ENCODE measurements around the gene LRWD1.
A peak's percentile ranks its signal among the peaks of the same experiment; 100 is the strongest.

LRWD1 gene

DNA sequence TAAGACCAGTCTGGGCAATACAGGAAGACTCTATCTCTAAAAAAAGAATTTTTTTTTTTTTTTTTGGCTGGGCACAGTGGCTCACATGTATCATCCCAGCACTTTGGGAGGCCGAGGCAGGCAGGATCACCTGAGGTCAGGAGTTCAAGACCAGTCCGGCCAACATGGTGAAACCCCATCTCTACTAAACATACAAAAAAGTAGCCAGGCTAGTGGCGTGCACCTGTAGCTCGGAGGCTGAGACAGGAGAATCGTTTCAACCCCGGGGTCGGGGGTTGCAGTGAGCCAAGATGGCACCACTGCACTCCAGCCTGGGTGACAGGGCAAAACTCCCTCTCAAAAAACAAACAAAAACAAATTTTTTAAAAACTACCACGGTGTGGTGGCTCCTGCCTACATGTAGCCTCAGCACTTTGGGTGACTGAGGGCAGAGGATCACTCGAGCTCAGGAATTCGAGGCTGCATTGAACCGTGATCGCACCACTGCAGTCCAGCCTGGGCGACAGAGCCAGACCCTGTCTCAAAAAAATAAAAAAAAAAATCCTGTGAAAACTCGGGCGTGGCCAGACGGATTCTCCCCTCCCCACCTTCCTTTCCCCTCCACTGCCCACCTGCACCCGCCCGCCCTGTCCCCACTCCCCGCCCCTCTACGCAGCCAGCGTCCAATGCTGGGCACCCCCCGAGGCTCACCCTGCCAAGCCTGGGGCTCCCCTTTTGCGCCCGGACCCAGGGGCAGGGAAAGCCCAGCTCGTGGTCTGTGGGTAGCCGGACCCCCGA is 32.2 kb upstream of the LRWD1 start:
- peak overlapping the region; percentile 97 for H3K27ac Mint-ChIP-seq
- H3K4me1 Mint-ChIP-seq (ENCODE audit: low read depth), result peaks cover 63% of the 10 kb centered on the region
- H3K27me3 Mint-ChIP-seq, result no peaks in the 10 kb centered on the region
- H3K9me3 Mint-ChIP-seq (ENCODE audit: low read depth), result no peaks in the 10 kb centered on the region
- H3K36me3 Mint-ChIP-seq, result no peaks in the 10 kb centered on the region
- peak overlapping the region; percentile 79 for H3K4me3 Mint-ChIP-seq

DNA sequence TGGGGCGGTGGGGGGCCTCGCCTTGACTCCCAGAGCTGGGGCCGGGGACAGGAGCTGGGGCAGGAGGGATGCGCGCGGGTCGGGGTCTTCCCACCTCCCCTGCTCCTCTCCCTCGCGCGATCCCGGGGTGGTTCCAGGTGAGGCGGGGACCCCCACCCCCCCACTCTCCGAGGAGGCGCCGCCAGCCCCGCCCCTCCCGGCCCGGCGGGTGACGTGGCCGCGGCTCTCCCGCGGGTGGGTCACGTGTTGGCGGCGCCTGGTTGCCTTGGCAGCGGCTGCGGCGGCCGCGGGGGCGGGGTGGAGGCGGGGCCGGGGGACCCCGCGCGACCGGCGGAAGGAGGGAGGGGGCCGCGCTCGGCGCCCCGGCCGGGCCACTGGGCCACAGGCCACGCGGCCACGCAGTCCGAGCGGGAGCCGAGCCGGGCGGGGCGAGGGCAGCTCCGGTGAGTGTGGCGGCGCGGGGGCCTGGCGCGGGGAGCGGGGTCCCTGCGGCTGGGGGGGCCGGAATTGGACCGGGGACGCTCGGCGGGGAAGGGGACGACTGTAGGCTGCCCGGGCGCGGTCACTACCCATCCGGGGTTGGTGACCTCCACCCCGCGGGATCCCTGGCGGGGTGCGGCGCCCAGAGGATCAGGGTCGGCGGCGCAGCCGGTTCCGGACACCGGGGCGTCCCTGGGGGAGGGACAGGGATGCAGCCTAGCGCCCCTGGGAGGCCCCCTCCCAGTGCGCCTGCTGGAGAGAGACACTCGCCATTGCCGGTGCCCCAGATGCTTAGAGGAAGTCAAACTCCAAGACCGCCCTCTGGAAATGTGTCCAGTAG is 31.4 kb upstream of the LRWD1 start, which contains the start of gene ORAI2:
Gene ORAI2 (plus strand): TSS at position 357 of the 820 bp plus-strand sequence. CDS start 5,382 bp downstream, outside the sequence.
- Mint-ChIP-seq H3K9me3 (ENCODE audit: low read depth) (no peaks in the 10 kb centered on the region), H3K4me1 (ENCODE audit: low read depth) (peaks cover 55% of the 10 kb centered on the region)

DNA sequence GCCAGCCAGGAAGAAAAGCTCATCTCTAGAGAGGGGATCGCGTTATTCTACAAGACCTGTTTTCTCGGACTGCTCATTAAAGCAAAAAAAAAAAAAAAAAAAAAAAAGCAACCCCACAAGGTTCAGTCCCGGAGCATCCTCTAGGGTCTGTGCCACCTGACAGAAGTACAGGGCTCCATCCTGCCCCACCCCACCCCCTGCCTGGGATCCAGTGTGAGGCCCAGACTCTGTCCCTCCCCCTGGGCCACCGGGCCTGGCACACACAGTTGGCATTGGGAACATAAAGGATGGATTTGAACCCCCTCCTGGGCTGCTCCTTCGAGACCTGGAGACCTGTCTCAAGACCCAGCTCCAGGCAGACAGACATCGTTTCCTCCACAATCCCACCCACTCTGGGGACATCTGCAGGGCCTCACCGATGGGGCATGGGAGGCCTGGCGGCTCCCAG is 30.7 kb upstream of the LRWD1 start:
- Mint-ChIP-seq H3K36me3 (no peaks in the 10 kb centered on the region), H3K27me3 (no peaks in the 10 kb centered on the region), H3K4me1 (ENCODE audit: low read depth) (peaks cover 52% of the 10 kb centered on the region), H3K4me3 (peak overlapping the region; percentile 89), H3K27ac (peak overlapping the region; percentile 88), H3K9me3 (ENCODE audit: low read depth) (no peaks in the 10 kb centered on the region)

More for the DNA sequence above, 31.4 kb upstream of the LRWD1 start, which contains the start of gene ORAI2:
- Mint-ChIP-seq H3K36me3 (no peaks in the 10 kb centered on the region), H3K27ac (peak within 1 kb of the TSS; percentile 97), H3K4me3 (peak within 1 kb of the TSS; percentile 89), H3K27me3 (no peaks in the 10 kb centered on the region)

DNA sequence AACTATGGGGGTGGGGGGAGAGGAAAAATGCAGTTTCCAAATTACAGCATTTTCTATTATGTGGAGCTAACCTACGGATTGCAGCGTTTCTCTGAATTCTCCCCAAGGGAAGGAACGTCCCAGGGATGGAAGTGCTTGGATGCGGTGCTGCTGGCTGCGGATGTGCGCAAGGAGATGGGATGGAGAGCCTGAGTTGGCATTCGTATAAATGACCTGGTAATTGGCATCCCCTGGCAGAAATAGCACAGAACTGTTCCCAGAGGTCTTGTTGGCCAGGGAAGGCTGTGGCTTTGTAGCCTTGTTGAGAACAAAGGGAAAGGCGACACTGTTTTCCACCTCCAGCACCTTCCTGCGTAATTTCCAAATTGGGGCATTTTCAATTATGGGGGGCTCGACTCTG is 28.7 kb upstream of the LRWD1 start:
- peaks cover 32% of the 10 kb centered on the region for H3K4me1 Mint-ChIP-seq (ENCODE audit: low read depth)

DNA sequence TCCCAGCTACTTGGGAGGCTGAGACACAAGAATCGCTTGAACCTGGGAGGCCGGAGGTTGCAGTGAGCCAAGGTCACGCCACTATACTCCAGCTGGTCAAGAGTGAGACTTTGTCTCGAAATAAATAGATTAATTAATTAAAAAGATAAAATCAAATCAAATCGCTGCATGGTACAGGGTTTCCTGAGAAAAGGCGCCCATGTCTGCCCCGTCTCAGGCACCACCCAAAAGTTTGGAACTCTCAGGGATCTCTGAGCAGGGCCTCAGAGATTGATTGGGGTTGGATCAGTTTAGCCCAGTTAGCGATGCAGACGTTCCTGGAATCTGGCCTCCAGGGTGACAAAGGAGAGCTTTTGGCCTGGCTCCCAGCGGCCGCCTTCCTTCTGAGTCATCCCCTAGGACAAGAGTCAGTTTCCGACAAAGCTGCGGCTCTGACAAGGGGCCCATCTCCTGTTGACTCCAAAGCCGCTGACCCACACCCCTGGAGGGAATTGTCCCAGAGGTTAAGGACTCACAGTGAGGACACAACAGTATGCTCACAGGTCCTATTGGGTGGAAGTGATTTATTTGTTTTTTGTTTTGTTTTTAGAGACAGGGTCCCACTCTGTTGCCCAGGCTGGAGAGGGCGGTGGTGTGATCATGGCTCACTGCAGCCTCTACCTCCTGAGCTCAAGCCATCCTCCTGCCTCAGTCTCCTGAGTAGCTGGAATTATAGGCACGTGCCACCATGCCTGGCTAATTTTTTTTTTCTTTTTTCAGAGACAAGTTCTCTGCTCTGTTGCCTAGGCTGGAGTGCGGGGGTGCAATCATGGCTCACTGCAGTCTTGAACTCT is 24.6 kb upstream of the LRWD1 start:
- no peaks in the 10 kb centered on the region for H3K9me3 Mint-ChIP-seq (ENCODE audit: low read depth)
- H3K27ac Mint-ChIP-seq, result no peak overlapping the region
- no peaks in the 10 kb centered on the region for H3K36me3 Mint-ChIP-seq
- no peaks in the 10 kb centered on the region for H3K27me3 Mint-ChIP-seq
- no peak overlapping the region for H3K4me3 Mint-ChIP-seq
- H3K4me1 Mint-ChIP-seq (ENCODE audit: low read depth), result peaks cover 7% of the 10 kb centered on the region

More for the DNA sequence above, 28.7 kb upstream of the LRWD1 start:
- H3K9me3 Mint-ChIP-seq (ENCODE audit: low read depth), result no peaks in the 10 kb centered on the region
- H3K27ac Mint-ChIP-seq, result no peak overlapping the region
- H3K36me3 Mint-ChIP-seq, result no peaks in the 10 kb centered on the region
- H3K4me3 Mint-ChIP-seq, result peak overlapping the region; percentile 48
- H3K27me3 Mint-ChIP-seq, result no peaks in the 10 kb centered on the region

DNA sequence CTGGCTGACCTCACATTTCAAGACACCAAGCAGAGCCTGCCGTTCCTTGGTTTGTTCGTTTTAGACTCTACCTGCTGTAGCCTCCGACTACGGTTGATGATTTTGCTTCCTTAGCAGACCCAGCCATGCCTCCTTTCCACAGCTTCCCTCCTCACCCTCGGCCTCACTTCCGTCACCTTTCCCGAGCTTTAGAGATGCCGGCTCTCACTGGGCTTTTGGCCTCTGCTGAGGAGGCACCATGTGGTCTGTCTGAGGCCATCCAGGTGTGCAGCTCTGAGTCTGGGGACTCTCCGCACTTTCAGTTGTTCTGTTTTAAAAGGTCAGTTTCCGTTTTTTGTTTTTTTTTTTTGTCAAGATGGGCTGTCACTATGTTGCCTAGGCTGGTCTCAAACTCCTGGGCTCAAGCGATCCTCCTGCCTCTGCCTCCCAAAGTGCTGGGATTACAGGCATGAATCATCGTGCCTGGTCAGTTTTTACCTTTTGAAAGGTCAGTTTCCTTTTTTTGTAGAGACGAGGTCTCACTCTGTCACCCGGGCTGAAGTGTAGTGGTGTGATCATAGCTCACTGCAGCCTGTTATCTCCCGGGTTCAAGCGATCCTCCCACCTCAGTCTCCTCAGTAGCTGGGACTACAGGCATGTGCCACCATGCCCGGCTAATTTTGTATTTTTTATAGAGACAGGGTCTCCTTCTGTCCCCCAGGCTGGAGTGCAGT is 19.7 kb upstream of the LRWD1 start:
- H3K27ac Mint-ChIP-seq, result peak overlapping the region; percentile 54
- no peak overlapping the region for H3K4me3 Mint-ChIP-seq
- no peaks in the 10 kb centered on the region for H3K27me3 Mint-ChIP-seq
- H3K4me1 Mint-ChIP-seq (ENCODE audit: low read depth), result no peaks in the 10 kb centered on the region
- no peaks in the 10 kb centered on the region for H3K9me3 Mint-ChIP-seq (ENCODE audit: low read depth)
- no peaks in the 10 kb centered on the region for H3K36me3 Mint-ChIP-seq

DNA sequence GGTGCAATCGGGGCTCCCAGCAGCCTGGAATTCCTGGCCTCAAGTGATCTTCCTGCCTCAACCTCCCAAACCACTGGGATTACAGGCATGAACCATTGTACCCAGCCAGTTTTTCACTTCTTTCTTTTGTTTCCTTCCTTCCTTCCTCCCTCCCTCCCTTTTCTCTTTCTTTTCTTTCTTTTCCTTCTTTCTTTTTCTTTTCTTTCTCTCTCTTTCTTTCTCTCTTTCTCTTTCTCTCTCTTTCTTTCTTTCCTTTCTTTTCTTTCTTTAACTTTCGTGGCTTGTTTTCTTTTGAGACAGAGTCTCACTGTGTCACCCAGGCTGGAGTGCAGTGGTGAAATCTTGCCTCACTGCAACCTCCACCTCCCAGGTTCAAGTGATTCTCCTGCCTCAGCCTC is 19.1 kb upstream of the LRWD1 start:
- no peaks in the 10 kb centered on the region for H3K9me3 Mint-ChIP-seq (ENCODE audit: low read depth)
- no peaks in the 10 kb centered on the region for H3K36me3 Mint-ChIP-seq
- no peak overlapping the region for H3K4me3 Mint-ChIP-seq
- H3K27me3 Mint-ChIP-seq, result no peaks in the 10 kb centered on the region
- no peaks in the 10 kb centered on the region for H3K4me1 Mint-ChIP-seq (ENCODE audit: low read depth)
- no peak overlapping the region for H3K27ac Mint-ChIP-seq

DNA sequence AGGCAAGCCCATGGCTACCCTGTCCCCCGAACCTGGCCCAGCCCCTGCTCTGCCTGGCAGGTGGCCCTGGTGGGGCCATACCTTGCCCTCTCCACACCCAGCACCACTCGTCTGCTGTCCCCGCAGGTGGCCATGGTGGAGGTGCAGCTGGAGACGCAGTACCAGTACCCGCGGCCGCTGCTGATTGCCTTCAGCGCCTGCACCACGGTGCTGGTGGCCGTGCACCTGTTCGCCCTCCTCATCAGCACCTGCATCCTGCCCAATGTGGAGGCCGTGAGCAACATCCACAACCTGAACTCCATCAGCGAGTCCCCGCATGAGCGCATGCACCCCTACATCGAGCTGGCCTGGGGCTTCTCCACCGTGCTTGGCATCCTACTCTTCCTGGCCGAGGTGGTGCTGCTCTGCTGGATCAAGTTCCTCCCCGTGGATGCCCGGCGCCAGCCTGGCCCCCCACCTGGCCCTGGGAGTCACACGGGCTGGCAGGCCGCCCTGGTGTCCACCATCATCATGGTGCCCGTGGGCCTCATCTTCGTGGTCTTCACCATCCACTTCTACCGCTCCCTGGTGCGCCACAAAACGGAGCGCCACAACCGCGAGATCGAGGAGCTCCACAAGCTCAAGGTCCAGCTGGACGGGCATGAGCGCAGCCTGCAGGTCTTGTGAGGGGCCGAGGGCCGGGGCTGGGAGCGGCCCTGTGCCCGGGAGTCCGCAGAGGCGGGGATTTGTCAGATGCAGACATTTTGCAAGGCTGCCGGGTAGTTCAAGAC is 18.2 kb upstream of the LRWD1 start:
- Mint-ChIP-seq H3K36me3 (no peaks in the 10 kb centered on the region), H3K27me3 (no peaks in the 10 kb centered on the region), H3K4me1 (ENCODE audit: low read depth) (no peaks in the 10 kb centered on the region), H3K9me3 (ENCODE audit: low read depth) (no peaks in the 10 kb centered on the region), H3K4me3 (no peak overlapping the region), H3K27ac (no peak overlapping the region)

DNA sequence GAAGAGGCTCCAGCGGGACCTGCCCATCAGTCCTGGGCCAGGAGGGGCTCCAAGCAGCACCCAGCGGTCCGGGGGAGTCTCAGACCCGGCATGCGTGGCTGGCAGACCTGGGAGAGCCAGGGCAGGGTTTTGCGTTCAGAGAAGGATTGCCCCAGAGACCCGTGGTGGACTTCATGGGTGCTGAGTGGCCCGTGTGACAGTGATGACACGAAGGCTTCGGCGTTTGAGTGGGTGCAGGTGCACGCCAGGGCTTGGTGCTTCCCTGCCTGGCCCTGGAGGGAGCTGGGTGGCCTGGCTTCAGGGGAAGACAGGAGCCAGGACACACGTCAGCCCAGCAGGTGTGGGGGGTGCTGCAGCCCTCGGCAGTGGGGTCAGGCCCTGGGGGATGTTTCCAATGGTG is 17.5 kb upstream of the LRWD1 start:
- H3K4me1 Mint-ChIP-seq (ENCODE audit: low read depth), result no peaks in the 10 kb centered on the region
- no peaks in the 10 kb centered on the region for H3K36me3 Mint-ChIP-seq
- no peaks in the 10 kb centered on the region for H3K9me3 Mint-ChIP-seq (ENCODE audit: low read depth)
- no peak overlapping the region for H3K27ac Mint-ChIP-seq
- H3K27me3 Mint-ChIP-seq, result no peaks in the 10 kb centered on the region
- H3K4me3 Mint-ChIP-seq, result no peak overlapping the region

DNA sequence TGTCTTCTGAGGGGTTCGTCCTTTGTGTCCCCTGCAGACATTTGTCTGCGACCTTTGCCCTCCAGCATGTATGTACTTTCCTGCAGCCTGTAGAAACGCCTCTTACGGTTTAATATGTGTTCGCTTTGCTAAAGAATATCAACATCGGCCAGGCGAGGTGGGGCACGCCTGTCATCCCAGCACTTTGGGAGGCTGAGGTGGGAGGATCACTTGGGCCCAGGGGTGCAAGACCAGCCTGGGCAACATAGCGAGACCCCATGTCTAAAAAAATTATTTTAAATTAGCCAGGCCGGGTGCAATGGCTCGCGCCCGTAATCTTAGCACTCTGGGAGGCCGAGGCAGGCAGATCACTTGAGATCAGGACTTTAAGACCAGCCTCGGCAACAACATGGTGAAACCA is 15.6 kb upstream of the LRWD1 start:
- no peaks in the 10 kb centered on the region for H3K4me1 Mint-ChIP-seq (ENCODE audit: low read depth)
- H3K27ac Mint-ChIP-seq, result no peak overlapping the region
- H3K27me3 Mint-ChIP-seq, result no peaks in the 10 kb centered on the region
- no peaks in the 10 kb centered on the region for H3K36me3 Mint-ChIP-seq
- H3K9me3 Mint-ChIP-seq (ENCODE audit: low read depth), result no peaks in the 10 kb centered on the region
- H3K4me3 Mint-ChIP-seq, result no peak overlapping the region

DNA sequence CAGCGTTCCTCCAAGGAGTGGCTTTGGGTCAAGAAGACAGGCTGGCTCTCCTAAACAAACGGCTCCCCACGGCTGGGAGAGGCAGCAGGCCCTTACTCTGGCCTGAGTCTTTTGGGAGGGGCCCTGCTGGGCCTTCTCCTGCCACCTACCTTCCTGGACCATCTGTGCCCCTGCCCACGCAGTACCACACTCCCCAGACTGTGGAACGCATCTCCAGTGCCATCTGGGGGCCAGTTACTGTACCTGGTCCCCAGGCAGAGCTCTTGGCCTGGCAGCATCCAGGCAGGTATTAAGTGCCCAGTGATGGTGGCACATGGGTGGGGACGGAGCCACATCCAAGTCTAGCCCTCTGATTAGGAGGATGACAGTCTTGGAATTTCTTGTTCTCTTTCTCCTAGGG is 14.5 kb upstream of the LRWD1 start:
- Mint-ChIP-seq H3K27me3 (no peaks in the 10 kb centered on the region), H3K9me3 (ENCODE audit: low read depth) (no peaks in the 10 kb centered on the region), H3K36me3 (no peaks in the 10 kb centered on the region), H3K4me1 (ENCODE audit: low read depth) (no peaks in the 10 kb centered on the region), H3K4me3 (no peak overlapping the region), H3K27ac (no peak overlapping the region)

DNA sequence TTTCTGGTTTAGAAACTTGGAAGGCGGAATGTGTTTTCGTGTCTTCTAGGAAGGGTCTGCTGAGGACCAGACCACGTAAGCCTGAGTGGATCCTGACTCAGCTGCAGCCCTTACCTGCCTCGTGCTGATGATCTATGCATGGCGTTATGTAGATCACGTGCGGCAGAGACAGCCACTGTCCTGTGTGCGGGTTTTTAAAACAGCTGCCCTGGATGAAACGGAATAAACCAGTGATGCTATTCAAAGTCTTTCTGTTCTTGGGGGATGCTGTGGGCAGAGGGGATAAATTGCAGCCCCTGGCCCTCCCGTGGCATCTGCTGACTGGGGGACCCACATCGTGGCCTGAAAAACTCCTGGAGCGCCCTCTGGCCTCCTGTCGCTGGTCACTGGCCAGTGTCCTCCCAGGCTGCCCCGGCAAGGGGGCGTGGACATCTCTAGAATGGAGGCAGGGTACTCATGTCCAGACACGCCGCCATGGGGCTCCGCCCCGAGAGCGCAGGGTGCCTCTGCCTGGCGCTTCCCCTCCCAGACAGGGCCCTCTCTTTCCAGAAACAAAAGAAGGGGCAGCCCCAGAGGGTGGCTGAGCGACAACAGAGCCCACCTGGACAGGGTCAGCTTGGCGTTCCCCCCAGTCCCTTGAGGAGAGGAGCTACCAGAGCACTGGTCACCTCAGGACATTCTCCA is 13.3 kb upstream of the LRWD1 start:
- Mint-ChIP-seq H3K36me3 (no peaks in the 10 kb centered on the region), H3K27ac (no peak overlapping the region), H3K4me3 (no peak overlapping the region), H3K27me3 (no peaks in the 10 kb centered on the region), H3K4me1 (ENCODE audit: low read depth) (no peaks in the 10 kb centered on the region), H3K9me3 (ENCODE audit: low read depth) (no peaks in the 10 kb centered on the region)

DNA sequence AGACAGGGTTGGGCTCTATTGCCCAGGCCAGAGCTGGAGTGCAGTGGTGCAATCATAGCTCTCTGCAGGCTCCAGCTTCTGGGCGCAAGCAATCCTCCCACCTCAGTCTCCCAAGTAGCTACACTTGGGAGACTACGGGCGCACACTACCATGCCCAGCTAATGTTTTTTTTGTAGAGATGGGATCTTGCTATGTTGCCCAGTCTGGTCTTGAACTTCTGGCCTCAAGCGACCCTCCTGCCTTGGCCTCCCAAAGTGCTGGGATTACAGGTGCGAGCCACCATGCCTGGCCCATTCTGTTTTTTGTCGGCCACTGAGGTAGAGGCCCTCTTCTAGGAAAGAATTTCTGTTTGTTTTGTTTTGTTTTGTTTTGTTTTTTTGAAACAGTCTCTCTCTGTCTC is 12.3 kb upstream of the LRWD1 start:
- Mint-ChIP-seq H3K27ac (no peak overlapping the region), H3K36me3 (no peaks in the 10 kb centered on the region), H3K27me3 (no peaks in the 10 kb centered on the region), H3K4me1 (ENCODE audit: low read depth) (no peaks in the 10 kb centered on the region), H3K4me3 (no peak overlapping the region), H3K9me3 (ENCODE audit: low read depth) (no peaks in the 10 kb centered on the region)
